Liver (tissue), 9 donors: ENCODE data around the gene NYNRIN. TPM values are rescaled to one million over a fixed set of nuclear protein-coding genes. Genes with fewer than 3 reads are reported as not detected.
A peak's percentile ranks its signal among the peaks of the same experiment; 100 is the strongest.

Experiments used
- DNase-seq: peaks from one replicate; pipeline ENCODE4 v3.0.0-alpha.2; 2017; ENCODE audit warnings: low spot score
- H3K27ac ChIP-seq, 2 donors: one replicate each; pipeline ENCODE4 v1.7.0; 2013; ENCODE audit warnings: inconsistent platforms in 2 of 2, low read length in 2 of 2, control low read depth in 1 of 2, low read depth in 1 of 2, mild to moderate bottlenecking in 1 of 2
- H3K27me3 ChIP-seq, 4 donors: one replicate each; pipeline versions ENCODE4 v1.6.1 to v1.7.0; 2013; ENCODE audit warnings: low read length in 3 of 4, inconsistent platforms in 1 of 4, mild to moderate bottlenecking in 1 of 4, moderate library complexity in 1 of 4; ENCODE audit not compliant: control insufficient read depth in 4 of 4, insufficient read depth in 4 of 4
- H3K36me3 ChIP-seq, 4 donors: one replicate each; pipeline versions ENCODE4 v1.6.1 to v1.7.0; 2013; ENCODE audit warnings: low read length in 3 of 4, mild to moderate bottlenecking in 3 of 4, low read depth in 1 of 4, moderate library complexity in 1 of 4; ENCODE audit not compliant: control insufficient read depth in 4 of 4, insufficient read depth in 3 of 4
- H3K4me1 ChIP-seq, 4 donors: one replicate each; pipeline versions ENCODE4 v1.6.1 to v1.7.0; 2013; ENCODE audit warnings: low read length in 3 of 4, mild to moderate bottlenecking in 3 of 4, moderate library complexity in 1 of 4; ENCODE audit not compliant: control insufficient read depth in 4 of 4, insufficient read depth in 4 of 4
- H3K4me3 ChIP-seq, 3 donors: one replicate each; pipeline versions ENCODE4 v1.6.1 to v1.7.0; 2013; ENCODE audit warnings: low read length in 3 of 3, control low read depth in 1 of 3, low read depth in 1 of 3, mild to moderate bottlenecking in 1 of 3
- H3K9ac ChIP-seq, 2 donors: one replicate each; pipeline ENCODE4 v1.7.0; 2013; ENCODE audit warnings: low read length in 2 of 2, mild to moderate bottlenecking in 2 of 2, moderate library complexity in 2 of 2, control low read depth in 1 of 2, low read depth in 1 of 2
- H3K9me3 ChIP-seq, 4 donors: one replicate each; pipeline versions ENCODE4 v1.6.1 to v1.7.0; 2013; ENCODE audit warnings: low read length in 3 of 4; ENCODE audit not compliant: control insufficient read depth in 4 of 4
- ATF3 ChIP-seq: IDR thresholded peaks from 2 replicates; pipeline ENCODE4 v1.6.1; 2016; ENCODE audit warnings: antibody characterized with exemption
- EGR1 ChIP-seq, 2 donors: IDR thresholded peaks; 2 replicates each; pipeline ENCODE4 v1.6.1; 2016 to 2018; ENCODE audit warnings: antibody characterized with exemption in 2 of 2, low read depth in 2 of 2
- FOXA1 ChIP-seq: IDR thresholded peaks from 2 replicates; pipeline ENCODE4 v1.6.1; 2016; ENCODE audit warnings: antibody characterized with exemption
- GABPA ChIP-seq, 2 donors: IDR thresholded peaks in 1 of 2; conservative IDR thresholded peaks in 1 of 2; 2 replicates each; pipeline ENCODE4 v1.6.1; 2016; ENCODE audit warnings: antibody characterized with exemption in 2 of 2, mild to moderate bottlenecking in 1 of 2, moderate library complexity in 1 of 2
- HNF4A ChIP-seq, 2 donors: conservative IDR thresholded peaks; 2 replicates each; pipeline ENCODE4 v1.6.1; 2016; ENCODE audit warnings: antibody characterized with exemption in 2 of 2, mild to moderate bottlenecking in 2 of 2
- HNF4G ChIP-seq: IDR thresholded peaks from 2 replicates; pipeline ENCODE4 v1.6.1; 2016; ENCODE audit warnings: antibody characterized with exemption
- JUND ChIP-seq, 2 donors: IDR thresholded peaks; 2 replicates each; pipeline ENCODE4 v1.6.1; 2016; ENCODE audit warnings: antibody characterized with exemption in 2 of 2
- NR2F2 ChIP-seq: IDR thresholded peaks from 2 replicates; pipeline ENCODE4 v1.6.1; 2016; ENCODE audit warnings: antibody characterized with exemption
- SP1 ChIP-seq: IDR thresholded peaks from 2 replicates; pipeline ENCODE4 v1.6.1; 2018; ENCODE audit warnings: antibody characterized with exemption, mild to moderate bottlenecking
- TAF1 ChIP-seq: conservative IDR thresholded peaks from 2 replicates; pipeline ENCODE4 v1.6.1; 2016; ENCODE audit warnings: antibody characterized with exemption, mild to moderate bottlenecking
- YY1 ChIP-seq: IDR thresholded peaks from 2 replicates; pipeline ENCODE4 v1.6.1; 2016; ENCODE audit warnings: antibody characterized with exemption, mild to moderate bottlenecking
- ZBTB33 ChIP-seq: IDR thresholded peaks from 2 replicates; pipeline ENCODE4 v1.6.1; 2016; ENCODE audit warnings: antibody characterized with exemption
- WGBS: extraction: QIAGEN DNeasy Blood & Tissue Kit; methylation state at CpG from one replicate; pipeline ENCODE4 v1.1.7; 2013; 5-methylcytosine and 5-hydroxymethylcytosine counted together
- polyA plus RNA-seq, 2 donors: library from polyadenylated mRNA; stranded (reverse) in 1 of 2; unstranded in 1 of 2; fragments of 200-250 nt in 1 of 2; fragments of >200 nt in 1 of 2; fragmentation: Nextera tagmentation in 1 of 2; extraction: Ambion mirVana in 1 of 2; gene quantifications; one replicate each; pipeline versions ENCODE4 v1.2.1 to v1.2.3, GENCODE V29; 2013 to 2015
- total RNA-seq, 2 donors: library from RNA; depleted of rRNA; stranded (reverse); fragments of >200 nt; gene quantifications; one replicate each; pipeline ENCODE4 v1.2.3, GENCODE V29; 2014
- TF ChIP-seq, protein P1 (sequence below): IDR thresholded peaks from 2 replicates; pipeline ENCODE4 v1.6.1; 2016; ENCODE audit warnings: antibody characterized with exemption
- TF ChIP-seq, protein P2 (sequence below): IDR thresholded peaks from 2 replicates; pipeline ENCODE4 v1.6.1; 2016; ENCODE audit warnings: antibody characterized with exemption, mild to moderate bottlenecking
- donor health status: healthy.
- donor health status: healthy.
- donor health status: healthy.
- donor health status: healthy.
- donor health status: healthy.

The NYNRIN gene
- total and polyA plus RNA-seq, 4 donors, result 0.89 to 11.0 (median 1.8) TPM

GRCh38 chr14:24397639-24398292 lies 1.0 kb upstream of the NYNRIN start:
- H3K4me1 ChIP-seq, result peaks cover 3 to 30% (median 20%) of the 10 kb centered on the region in 4 donors
- H3K9ac ChIP-seq, result no peak overlapping the region
- H3K27me3 ChIP-seq, result no peaks in the 10 kb centered on the region
- no peaks in the 10 kb centered on the region for H3K9me3 ChIP-seq
- H3K27ac ChIP-seq, result no peak overlapping the region
- DNase-seq, result no peak
- no peak overlapping the region for H3K4me3 ChIP-seq
- no peaks in the 10 kb centered on the region for H3K36me3 ChIP-seq
- 76% methylated on average over 6 of the region's 6 CpGs for WGBS
- TF ChIP-seq ZBTB33 (no peak), FOXA1 (no peak), TAF1 (no peak), NR2F2 (no peak), ATF3 (no peak), HNF4G (no peak), GABPA (IDR thresholded peaks at IDR 0.05 in 1 of 2, conservative IDR thresholded peaks at IDR 0.05 in 1 of 2) (no peak), YY1 (no peak), HNF4A (conservative IDR thresholded peaks at IDR 0.05) (no peak), JUND (IDR thresholded peaks at IDR 0.05) (no peak)
- TF ChIP-seq, protein P1, sequence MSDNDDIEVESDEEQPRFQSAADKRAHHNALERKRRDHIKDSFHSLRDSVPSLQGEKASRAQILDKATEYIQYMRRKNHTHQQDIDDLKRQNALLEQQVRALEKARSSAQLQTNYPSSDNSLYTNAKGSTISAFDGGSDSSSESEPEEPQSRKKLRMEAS, result no peak
- TF ChIP-seq, protein P2, sequence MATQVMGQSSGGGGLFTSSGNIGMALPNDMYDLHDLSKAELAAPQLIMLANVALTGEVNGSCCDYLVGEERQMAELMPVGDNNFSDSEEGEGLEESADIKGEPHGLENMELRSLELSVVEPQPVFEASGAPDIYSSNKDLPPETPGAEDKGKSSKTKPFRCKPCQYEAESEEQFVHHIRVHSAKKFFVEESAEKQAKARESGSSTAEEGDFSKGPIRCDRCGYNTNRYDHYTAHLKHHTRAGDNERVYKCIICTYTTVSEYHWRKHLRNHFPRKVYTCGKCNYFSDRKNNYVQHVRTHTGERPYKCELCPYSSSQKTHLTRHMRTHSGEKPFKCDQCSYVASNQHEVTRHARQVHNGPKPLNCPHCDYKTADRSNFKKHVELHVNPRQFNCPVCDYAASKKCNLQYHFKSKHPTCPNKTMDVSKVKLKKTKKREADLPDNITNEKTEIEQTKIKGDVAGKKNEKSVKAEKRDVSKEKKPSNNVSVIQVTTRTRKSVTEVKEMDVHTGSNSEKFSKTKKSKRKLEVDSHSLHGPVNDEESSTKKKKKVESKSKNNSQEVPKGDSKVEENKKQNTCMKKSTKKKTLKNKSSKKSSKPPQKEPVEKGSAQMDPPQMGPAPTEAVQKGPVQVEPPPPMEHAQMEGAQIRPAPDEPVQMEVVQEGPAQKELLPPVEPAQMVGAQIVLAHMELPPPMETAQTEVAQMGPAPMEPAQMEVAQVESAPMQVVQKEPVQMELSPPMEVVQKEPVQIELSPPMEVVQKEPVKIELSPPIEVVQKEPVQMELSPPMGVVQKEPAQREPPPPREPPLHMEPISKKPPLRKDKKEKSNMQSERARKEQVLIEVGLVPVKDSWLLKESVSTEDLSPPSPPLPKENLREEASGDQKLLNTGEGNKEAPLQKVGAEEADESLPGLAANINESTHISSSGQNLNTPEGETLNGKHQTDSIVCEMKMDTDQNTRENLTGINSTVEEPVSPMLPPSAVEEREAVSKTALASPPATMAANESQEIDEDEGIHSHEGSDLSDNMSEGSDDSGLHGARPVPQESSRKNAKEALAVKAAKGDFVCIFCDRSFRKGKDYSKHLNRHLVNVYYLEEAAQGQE, result no peak

DNA sequence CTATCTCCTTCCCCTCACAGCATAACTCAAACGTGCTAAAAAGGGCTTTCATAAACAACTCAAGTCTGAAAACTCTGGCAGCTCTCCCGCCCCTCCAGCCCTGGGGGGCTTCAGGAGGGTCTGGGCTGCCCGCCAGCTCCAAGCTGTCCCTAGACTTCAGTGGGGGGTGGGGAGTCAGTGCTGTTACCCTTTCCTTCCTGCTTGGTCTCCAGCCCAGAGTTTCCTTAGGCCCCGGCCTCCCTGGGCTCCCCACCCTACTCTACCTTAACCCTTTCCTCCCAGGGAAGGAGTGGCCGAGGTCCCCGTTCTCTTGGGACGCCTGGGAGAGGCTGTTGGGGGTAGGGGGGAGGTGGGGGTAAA lies 530 bp upstream of the NYNRIN start:
- WGBS, result 61% methylated on average over 7 of the region's 7 CpGs
- no peak for DNase-seq
- no peaks in the 10 kb centered on the region for H3K36me3 ChIP-seq
- peak overlapping the region in 1 of 3 donors; percentile 58 for H3K4me3 ChIP-seq
- TF ChIP-seq ZBTB33, result no peak
- no peak for TF ChIP-seq TAF1
- TF ChIP-seq ATF3, result no peak
- TF ChIP-seq, protein P1, result no peak
- TF ChIP-seq, protein P2, result no peak
- TF ChIP-seq SP1, result no peak
- no peak for TF ChIP-seq EGR1 (IDR thresholded peaks at IDR 0.05; ENCODE audit: low read depth in 2 of 2)
- H3K9ac ChIP-seq, result no peak overlapping the region
- no peaks in the 10 kb centered on the region for H3K9me3 ChIP-seq
- no peaks in the 10 kb centered on the region for H3K27me3 ChIP-seq
- no peak overlapping the region for H3K27ac ChIP-seq
- peaks cover 3 to 35% (median 25%) of the 10 kb centered on the region in 4 donors for H3K4me1 ChIP-seq
